Nephron progenitor cell (in vitro differentiated cells): ENCODE data around the gene SMARCE1.

Experiments
- DNase-seq: peaks from one replicate; pipeline ENCODE4 v3.0.0; 2021
- H3K27ac Mint-ChIP-seq: 2 replicates; pipeline ENCODE4 v1.8.0; 2021; ENCODE audit warnings: mild to moderate bottlenecking, moderate library complexity, mixed read lengths
- H3K27me3 Mint-ChIP-seq: 2 replicates; pipeline ENCODE4 v1.8.0; 2021; ENCODE audit warnings: mild to moderate bottlenecking, low read depth, mixed read lengths; ENCODE audit not compliant: poor library complexity
- H3K36me3 Mint-ChIP-seq: 2 replicates; pipeline ENCODE4 v1.8.0; 2021; ENCODE audit warnings: low read depth, mixed read lengths
- H3K4me1 Mint-ChIP-seq: 2 replicates; pipeline ENCODE4 v1.8.0; 2021; ENCODE audit warnings: mixed read lengths
- H3K4me3 Mint-ChIP-seq: 2 replicates; pipeline ENCODE4 v1.8.0; 2021; ENCODE audit warnings: mild to moderate bottlenecking, moderate library complexity, mixed read lengths
- H3K9me3 Mint-ChIP-seq: 2 replicates; pipeline ENCODE4 v1.8.0; 2021; ENCODE audit warnings: mild to moderate bottlenecking, moderate library complexity, mixed read lengths
- TF ChIP-seq, protein P1 (sequence below): fragments of 200-600 bp; sonication (generic); IDR thresholded peaks from 2 replicates; pipeline ENCODE4 v1.5.0; 2021; ENCODE audit warnings: antibody characterized with exemption

Gene SMARCE1

DNA sequence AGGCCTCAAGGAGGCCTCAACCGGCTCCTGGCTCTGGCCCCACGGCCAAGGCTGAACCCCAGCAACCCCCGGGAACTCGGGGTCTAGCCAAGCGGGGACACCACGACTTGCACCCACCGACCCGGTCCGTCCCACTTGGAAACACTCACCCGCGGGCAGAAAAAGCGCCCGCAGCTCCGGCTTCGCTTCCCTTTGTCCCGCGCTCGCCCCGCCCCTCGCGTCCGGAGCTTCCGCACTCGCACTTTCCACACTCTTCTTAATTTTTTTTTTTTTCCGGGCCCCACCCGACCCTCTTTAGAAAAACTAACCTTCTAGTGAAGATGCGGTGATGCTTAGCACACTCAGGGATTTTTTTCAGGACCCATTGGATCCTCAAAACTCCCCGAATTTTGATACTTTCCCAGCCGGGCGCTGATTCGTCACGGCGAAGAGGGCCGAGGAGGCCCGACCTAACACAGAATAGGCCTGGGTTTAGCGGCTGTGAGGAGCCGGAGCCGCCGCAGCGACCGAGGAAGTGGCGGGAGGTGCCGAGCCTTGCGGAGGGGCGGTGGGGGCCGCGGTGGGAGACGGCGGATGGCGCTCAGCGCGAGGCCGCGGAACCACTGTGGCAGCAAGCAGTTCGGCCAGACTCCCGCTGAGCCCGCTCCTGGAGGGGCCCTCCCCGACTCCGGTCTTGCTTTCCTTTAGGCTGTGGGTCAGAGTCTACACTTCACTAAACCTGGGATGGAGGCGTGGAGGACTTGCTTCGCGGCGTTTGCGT, at the start of gene SMARCE1:
TSS of gene SMARCE1 (minus strand) at position 195 of the 760 bp plus-strand sequence. CDS start 2,016 bp downstream, outside the sequence.
- H3K36me3 Mint-ChIP-seq, result peaks cover 25% of the 10 kb centered on the region
- peaks cover 52% of the 10 kb centered on the region for H3K4me1 Mint-ChIP-seq
- TF ChIP-seq, protein P1, sequence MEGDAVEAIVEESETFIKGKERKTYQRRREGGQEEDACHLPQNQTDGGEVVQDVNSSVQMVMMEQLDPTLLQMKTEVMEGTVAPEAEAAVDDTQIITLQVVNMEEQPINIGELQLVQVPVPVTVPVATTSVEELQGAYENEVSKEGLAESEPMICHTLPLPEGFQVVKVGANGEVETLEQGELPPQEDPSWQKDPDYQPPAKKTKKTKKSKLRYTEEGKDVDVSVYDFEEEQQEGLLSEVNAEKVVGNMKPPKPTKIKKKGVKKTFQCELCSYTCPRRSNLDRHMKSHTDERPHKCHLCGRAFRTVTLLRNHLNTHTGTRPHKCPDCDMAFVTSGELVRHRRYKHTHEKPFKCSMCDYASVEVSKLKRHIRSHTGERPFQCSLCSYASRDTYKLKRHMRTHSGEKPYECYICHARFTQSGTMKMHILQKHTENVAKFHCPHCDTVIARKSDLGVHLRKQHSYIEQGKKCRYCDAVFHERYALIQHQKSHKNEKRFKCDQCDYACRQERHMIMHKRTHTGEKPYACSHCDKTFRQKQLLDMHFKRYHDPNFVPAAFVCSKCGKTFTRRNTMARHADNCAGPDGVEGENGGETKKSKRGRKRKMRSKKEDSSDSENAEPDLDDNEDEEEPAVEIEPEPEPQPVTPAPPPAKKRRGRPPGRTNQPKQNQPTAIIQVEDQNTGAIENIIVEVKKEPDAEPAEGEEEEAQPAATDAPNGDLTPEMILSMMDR, result no peak
- H3K9me3 Mint-ChIP-seq, result no peaks in the 10 kb centered on the region
- DNase-seq, result peak; percentile 78
- H3K4me3 Mint-ChIP-seq, result peak within 1 kb of the TSS; percentile 92
- H3K27ac Mint-ChIP-seq, result peak within 1 kb of the TSS; percentile 100
- H3K27me3 Mint-ChIP-seq, result no peaks in the 10 kb centered on the region

DNA sequence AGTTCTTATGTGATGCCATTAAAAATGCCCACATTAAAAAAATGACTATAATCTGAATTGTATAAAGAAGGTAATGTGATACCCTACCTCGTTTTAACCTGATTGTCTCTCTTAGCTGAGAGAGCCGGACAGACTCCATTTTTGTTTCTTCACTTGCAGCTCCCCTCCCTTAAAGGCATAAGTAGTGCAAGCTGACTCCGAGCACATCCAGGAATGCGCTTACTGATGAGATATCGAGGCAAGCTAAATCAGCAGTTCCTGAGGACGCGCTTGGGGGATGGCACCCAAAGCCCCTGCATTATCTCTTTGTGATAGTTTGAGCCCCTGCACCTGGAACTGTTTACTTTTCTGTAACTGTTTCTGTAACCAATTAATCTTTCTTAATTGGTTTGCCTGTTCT, 49.7 kb upstream of the SMARCE1 start:
- no peak overlapping the region for H3K4me3 Mint-ChIP-seq
- DNase-seq, result no peak
- peaks cover 12% of the 10 kb centered on the region for H3K4me1 Mint-ChIP-seq
- peaks cover 35% of the 10 kb centered on the region for H3K27me3 Mint-ChIP-seq
- H3K9me3 Mint-ChIP-seq, result no peaks in the 10 kb centered on the region
- no peaks in the 10 kb centered on the region for H3K36me3 Mint-ChIP-seq
- TF ChIP-seq, protein P1, result no peak
- no peak overlapping the region for H3K27ac Mint-ChIP-seq

DNA sequence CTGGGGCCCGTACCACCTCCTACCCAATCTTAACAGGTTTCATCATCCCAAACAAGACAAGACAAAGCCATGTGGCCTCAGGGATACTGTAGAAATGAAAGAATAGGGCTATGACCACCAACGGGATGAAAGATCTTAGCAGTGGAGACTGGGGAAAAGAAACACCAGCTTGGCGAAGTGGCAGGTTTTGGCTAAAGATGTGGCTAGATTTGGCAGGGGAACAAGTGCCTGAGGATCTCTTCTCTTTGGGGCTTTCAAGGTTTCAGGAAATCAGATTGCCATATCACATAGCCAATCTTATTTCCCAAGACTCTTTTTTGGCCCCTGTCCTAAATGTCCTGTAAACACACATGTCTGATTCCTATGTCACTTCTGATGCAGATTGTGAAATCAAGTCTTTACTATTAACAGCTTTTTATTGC, 49.0 kb upstream of the SMARCE1 start:
- H3K27me3 Mint-ChIP-seq, result peaks cover 36% of the 10 kb centered on the region
- H3K27ac Mint-ChIP-seq, result no peak overlapping the region
- no peaks in the 10 kb centered on the region for H3K9me3 Mint-ChIP-seq
- no peak for DNase-seq
- peaks cover 12% of the 10 kb centered on the region for H3K4me1 Mint-ChIP-seq
- TF ChIP-seq, protein P1, result no peak
- no peak overlapping the region for H3K4me3 Mint-ChIP-seq
- H3K36me3 Mint-ChIP-seq, result no peaks in the 10 kb centered on the region

DNA sequence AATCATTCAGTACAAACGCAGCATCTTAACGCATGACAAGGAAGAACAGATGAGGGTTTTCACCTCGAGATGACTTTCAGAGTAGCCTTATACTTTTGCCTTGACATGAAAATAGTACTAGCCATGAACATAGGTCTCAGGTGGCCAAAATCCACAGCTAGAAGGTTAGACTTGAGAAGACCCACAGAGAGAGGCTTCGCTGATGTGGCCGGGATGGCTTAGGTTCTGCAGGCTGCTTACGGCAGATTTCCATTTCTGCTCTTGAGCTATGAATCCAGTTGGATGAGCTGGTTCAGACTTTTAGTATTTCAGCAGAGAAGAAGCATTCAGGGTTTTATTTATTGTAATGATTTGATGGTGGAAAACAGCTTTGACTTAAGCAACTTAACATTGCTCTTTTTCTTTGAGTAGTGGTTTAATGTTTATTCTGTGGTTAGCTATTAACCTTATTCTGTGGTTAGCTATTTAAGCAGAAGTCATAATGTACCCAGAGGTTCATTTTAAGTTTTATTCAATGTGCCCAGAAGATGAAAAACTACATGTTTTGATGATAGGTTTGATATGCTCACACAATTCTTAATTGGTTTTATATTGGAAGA, 48.4 kb upstream of the SMARCE1 start:
- peaks cover 12% of the 10 kb centered on the region for H3K4me1 Mint-ChIP-seq
- TF ChIP-seq, protein P1, result no peak
- peaks cover 36% of the 10 kb centered on the region for H3K27me3 Mint-ChIP-seq
- no peak overlapping the region for H3K27ac Mint-ChIP-seq
- DNase-seq, result no peak
- H3K9me3 Mint-ChIP-seq, result no peaks in the 10 kb centered on the region
- no peaks in the 10 kb centered on the region for H3K36me3 Mint-ChIP-seq
- no peak overlapping the region for H3K4me3 Mint-ChIP-seq

DNA sequence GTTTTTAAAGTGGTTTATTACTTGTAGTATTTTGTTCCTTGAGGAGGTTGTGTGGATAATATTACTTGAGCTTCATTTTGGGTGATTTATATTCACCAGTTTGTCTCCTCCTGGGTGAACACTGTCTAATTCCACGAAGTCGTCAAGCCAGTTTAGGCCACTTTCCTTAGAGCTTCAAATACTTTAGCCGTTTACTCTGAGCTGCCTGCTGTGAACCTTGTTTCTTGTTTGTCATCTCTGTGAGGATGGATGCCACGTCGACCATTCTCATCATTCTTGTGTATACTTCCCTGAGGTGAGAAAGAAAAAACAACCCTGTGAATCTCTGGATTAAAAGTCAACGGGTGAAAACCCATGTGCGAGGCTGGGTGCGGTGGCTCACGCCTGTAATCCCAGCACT, 47.0 kb upstream of the SMARCE1 start:
- no peaks in the 10 kb centered on the region for H3K36me3 Mint-ChIP-seq
- no peak for DNase-seq
- peaks cover 36% of the 10 kb centered on the region for H3K27me3 Mint-ChIP-seq
- TF ChIP-seq, protein P1, result no peak
- H3K4me1 Mint-ChIP-seq, result peaks cover 12% of the 10 kb centered on the region
- no peak overlapping the region for H3K4me3 Mint-ChIP-seq
- H3K9me3 Mint-ChIP-seq, result no peaks in the 10 kb centered on the region
- H3K27ac Mint-ChIP-seq, result no peak overlapping the region
